ENCODE results near the gene SLAMF1. TPM values are rescaled to one million over a fixed set of nuclear protein-coding genes. Genes with fewer than 3 reads are reported as not detected.

Gene SLAMF1
- total and polyA plus RNA-seq, 4 donors = 0.39 to 27.0 (median 1.5) TPM

- no peak for TF ChIP-seq CTCF (IDR thresholded peaks at IDR 0.05; ENCODE audit: control extremely low read depth, extremely low read depth)
- Histone ChIP-seq H3K4me1 (ENCODE audit: control insufficient read depth in 5 of 5, insufficient read depth in 5 of 5, low read length in 5 of 5) (no peaks in the 10 kb centered on the region), H3K9ac (ENCODE audit: insufficient read depth in 1 of 2, low read length in 2 of 2) (no peak overlapping the region), H3K36me3 (ENCODE audit: control insufficient read depth in 4 of 4, insufficient read depth in 4 of 4, low read length in 4 of 4) (no peaks in the 10 kb centered on the region), H3K4me3 (no peak overlapping the region), H3K27ac (ENCODE audit: low read depth in 1 of 2, low read length in 1 of 2) (no peak overlapping the region), H3K9me3 (ENCODE audit: control insufficient read depth in 4 of 4, insufficient read depth in 3 of 4, low read length in 3 of 4) (peaks cover 0 to 6% (median 0%) of the 10 kb centered on the region in 4 donors), H3K27me3 (ENCODE audit: control insufficient read depth in 3 of 3, insufficient read depth in 3 of 3, low read length in 2 of 3) (no peaks in the 10 kb centered on the region)
- 77 to 91% methylated on average over 2 of the region's 2 CpGs for WGBS, 2 donors
- ATAC-seq (ENCODE audit: insufficient read depth, low FRiP score) = no peak
- DNase-seq = no peak
These were observed 41.6 kb downstream of the SLAMF1 start for GRCh38 chr1:160605205-160605604.

GRCh38 chr1:160597705-160598104, 49.1 kb downstream of the SLAMF1 start:
- DNase-seq (no peak), ATAC-seq (ENCODE audit: insufficient read depth, low FRiP score) (no peak)
- H3K9ac ChIP-seq (ENCODE audit: insufficient read depth in 1 of 2, low read length in 2 of 2) = no peak overlapping the region
- H3K4me3 ChIP-seq = no peak overlapping the region
- H3K4me1 ChIP-seq (ENCODE audit: control insufficient read depth in 5 of 5, insufficient read depth in 5 of 5, low read length in 5 of 5) = no peaks in the 10 kb centered on the region
- H3K36me3 ChIP-seq (ENCODE audit: control insufficient read depth in 4 of 4, insufficient read depth in 4 of 4, low read length in 4 of 4) = no peaks in the 10 kb centered on the region
- TF ChIP-seq CTCF (IDR thresholded peaks at IDR 0.05; ENCODE audit: control extremely low read depth, extremely low read depth) = no peak
- H3K9me3 ChIP-seq (ENCODE audit: control insufficient read depth in 4 of 4, insufficient read depth in 3 of 4, low read length in 3 of 4) = peaks cover 0 to 6% (median 1%) of the 10 kb centered on the region in 4 donors
- H3K27me3 ChIP-seq (ENCODE audit: control insufficient read depth in 3 of 3, insufficient read depth in 3 of 3, low read length in 2 of 3) = no peaks in the 10 kb centered on the region
- WGBS, 2 donors = 69 to 84% methylated on average over 2 of the region's 2 CpGs
- no peak overlapping the region for H3K27ac ChIP-seq (ENCODE audit: low read depth in 1 of 2, low read length in 1 of 2)

- Histone ChIP-seq H3K27me3 (ENCODE audit: control insufficient read depth in 3 of 3, insufficient read depth in 3 of 3, low read length in 2 of 3) (no peaks in the 10 kb centered on the region), H3K9ac (ENCODE audit: insufficient read depth in 1 of 2, low read length in 2 of 2) (no peak overlapping the region), H3K4me3 (no peak overlapping the region), H3K36me3 (ENCODE audit: control insufficient read depth in 4 of 4, insufficient read depth in 4 of 4, low read length in 4 of 4) (no peaks in the 10 kb centered on the region), H3K27ac (ENCODE audit: low read depth in 1 of 2, low read length in 1 of 2) (no peak overlapping the region), H3K9me3 (ENCODE audit: control insufficient read depth in 4 of 4, insufficient read depth in 3 of 4, low read length in 3 of 4) (peaks cover 0 to 6% (median 1%) of the 10 kb centered on the region in 4 donors), H3K4me1 (ENCODE audit: control insufficient read depth in 5 of 5, insufficient read depth in 5 of 5, low read length in 5 of 5) (no peaks in the 10 kb centered on the region)
- DNase-seq (no peak), ATAC-seq (ENCODE audit: insufficient read depth, low FRiP score) (no peak)
- 89 to 91% methylated on average over 1 of the region's 1 CpG for WGBS, 2 donors
- TF ChIP-seq CTCF (IDR thresholded peaks at IDR 0.05; ENCODE audit: control extremely low read depth, extremely low read depth) = no peak
These were observed 49.8 kb downstream of the SLAMF1 start for GRCh38 chr1:160597051-160597450.

GRCh38 chr1:160590488-160590887, 56.4 kb downstream of the SLAMF1 start:
- 91 to 96% methylated on average over 1 of the region's 1 CpG for WGBS, 2 donors
- TF ChIP-seq CTCF (IDR thresholded peaks at IDR 0.05; ENCODE audit: control extremely low read depth, extremely low read depth) = no peak
- Histone ChIP-seq H3K9ac (ENCODE audit: insufficient read depth in 1 of 2, low read length in 2 of 2) (no peak overlapping the region), H3K27ac (ENCODE audit: low read depth in 1 of 2, low read length in 1 of 2) (no peak overlapping the region), H3K4me1 (ENCODE audit: control insufficient read depth in 5 of 5, insufficient read depth in 5 of 5, low read length in 5 of 5) (no peaks in the 10 kb centered on the region), H3K27me3 (ENCODE audit: control insufficient read depth in 3 of 3, insufficient read depth in 3 of 3, low read length in 2 of 3) (no peaks in the 10 kb centered on the region), H3K36me3 (ENCODE audit: control insufficient read depth in 4 of 4, insufficient read depth in 4 of 4, low read length in 4 of 4) (no peaks in the 10 kb centered on the region), H3K4me3 (no peak overlapping the region), H3K9me3 (ENCODE audit: control insufficient read depth in 4 of 4, insufficient read depth in 3 of 4, low read length in 3 of 4) (peaks cover 0 to 2% (median 0%) of the 10 kb centered on the region in 4 donors)
- ATAC-seq (ENCODE audit: insufficient read depth, low FRiP score) (no peak), DNase-seq (no peak)
